HCT116 (cell line): ENCODE measurements around the gene MPHOSPH10.

Experiments
- ATF3 ChIP-seq: IDR thresholded peaks from 2 replicates; pipeline ENCODE4 v1.6.1; 2012
- CEBPB ChIP-seq: IDR thresholded peaks from 2 replicates; pipeline ENCODE4 v1.6.1; 2012; ENCODE audit warnings: low read depth
- CTCF ChIP-seq, 3 experiments: fragments of 200-600 bp in 1 of 3; sonication (generic) in 1 of 3; IDR thresholded peaks in 2 of 3; conservative IDR thresholded peaks in 1 of 3; 2 replicates each; pipeline ENCODE4 v1.5.1; 2012 to 2017; ENCODE audit warnings: low read depth in 2 of 3, low read length in 2 of 3, antibody characterized with exemption in 1 of 3, borderline replicate concordance in 1 of 3, control low read depth in 1 of 3, mild to moderate bottlenecking in 1 of 3, mixed read lengths in 1 of 3, mixed run types in 1 of 3, moderate library complexity in 1 of 3; ENCODE audit not compliant: insufficient read depth in 1 of 3
- ELF1 ChIP-seq: IDR thresholded peaks from 2 replicates; pipeline ENCODE4 v1.6.1; 2012; ENCODE audit warnings: low read depth, borderline replicate concordance
- EZH2 ChIP-seq: fragments of 200-600 bp; sonication (generic); IDR thresholded peaks from 2 replicates; pipeline ENCODE4 v1.6.1; 2017; ENCODE audit warnings: antibody characterized with exemption, mixed run types
- EZH2phosphoT487 ChIP-seq: fragments of 200-600 bp; IDR thresholded peaks from 2 replicates; pipeline ENCODE4 v1.6.1; 2018; ENCODE audit warnings: antibody characterized with exemption, borderline replicate concordance
- JUND ChIP-seq: IDR thresholded peaks from 2 replicates; pipeline ENCODE4 v1.6.1; 2012
- MAX ChIP-seq: IDR thresholded peaks from 2 replicates; pipeline ENCODE4 v1.6.1; 2012
- POLR2A ChIP-seq: IDR thresholded peaks from 2 replicates; pipeline ENCODE4 v1.7.0; 2011; ENCODE audit warnings: borderline replicate concordance; ENCODE audit not compliant: insufficient read depth, insufficient read length; ENCODE audit errors: extremely low read depth
- POLR2AphosphoS5 ChIP-seq: IDR thresholded peaks from 2 replicates; pipeline ENCODE4 v1.6.1; 2011; ENCODE audit warnings: mild to moderate bottlenecking, low read depth, low read length, moderate library complexity
- REST ChIP-seq: IDR thresholded peaks from 2 replicates; pipeline ENCODE4 v1.6.1; 2012; ENCODE audit warnings: low read depth
- SIN3A ChIP-seq: IDR thresholded peaks from 2 replicates; pipeline ENCODE4 v1.6.1; 2012; ENCODE audit warnings: low read depth
- TCF7L2 ChIP-seq: IDR thresholded peaks from 2 replicates; pipeline ENCODE4 v1.7.0; 2011; ENCODE audit warnings: borderline replicate concordance, inconsistent platforms; ENCODE audit not compliant: insufficient read depth, insufficient read length; ENCODE audit errors: extremely low read depth
- ZNF274 ChIP-seq: fragments of 200-500 bp; sonication (Bioruptor generic); IDR thresholded peaks from 2 replicates; pipeline ENCODE4 v1.6.1; 2014; ENCODE audit warnings: mild to moderate bottlenecking, low read depth, low read length, inconsistent platforms

GRCh38 chr2:71155846-71156245, 25.4 kb downstream of the MPHOSPH10 start:
- TF ChIP-seq POLR2A (no peak), EZH2phosphoT487 (no peak), JUND (no peak), CTCF (IDR thresholded peaks at IDR 0.05 in 2 of 3, conservative IDR thresholded peaks at IDR 0.05 in 1 of 3; ENCODE audit: borderline replicate concordance in 1 of 3, insufficient read depth in 1 of 3, low read depth in 2 of 3, low read length in 2 of 3) (no peak), REST (no peak), CEBPB (no peak), SIN3A (no peak), ATF3 (no peak), ELF1 (no peak), EZH2 (no peak), ZNF274 (no peak), TCF7L2 (no peak), POLR2AphosphoS5 (no peak), MAX (no peak)
